ENCODE data around the gene GARIN5B.
A peak's percentile ranks its signal among the peaks of the same experiment; 100 is the strongest.
"Not testable (repeated sequence)": the region's sequence is repeated elsewhere in the genome, so short reads cannot be mapped to it uniquely, and the experiment has no call there.

Gene GARIN5B

DNA sequence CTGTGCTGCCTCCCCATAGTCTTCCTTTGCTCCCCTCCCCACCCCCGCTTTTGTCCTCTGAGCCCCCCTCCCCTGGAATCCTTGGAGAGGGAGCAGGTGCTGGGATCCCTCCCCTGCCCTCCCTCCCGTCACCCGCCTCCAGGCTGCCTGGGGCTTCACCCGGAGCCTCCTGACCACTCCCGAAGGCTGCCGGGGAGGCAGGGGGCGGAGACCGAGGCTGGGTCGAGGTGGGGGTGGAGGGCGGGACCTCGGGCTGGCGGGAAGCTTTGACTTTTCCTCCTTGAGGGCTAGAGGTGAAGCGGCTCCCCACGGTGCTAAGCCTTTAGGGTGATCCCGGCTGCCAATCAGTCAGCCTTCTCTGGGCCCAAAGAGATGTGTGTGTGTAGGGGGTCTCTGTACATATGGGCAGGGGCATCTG, 21.9 kb downstream of the GARIN5B start:
- peak overlapping the region; percentile 77 for H3K4me3 ChIP-seq (ENCODE audit: control insufficient read depth, low read depth, low read length)
- no peak for DNase-seq (ENCODE audit: low read depth)
- TF ChIP-seq, protein P1, sequence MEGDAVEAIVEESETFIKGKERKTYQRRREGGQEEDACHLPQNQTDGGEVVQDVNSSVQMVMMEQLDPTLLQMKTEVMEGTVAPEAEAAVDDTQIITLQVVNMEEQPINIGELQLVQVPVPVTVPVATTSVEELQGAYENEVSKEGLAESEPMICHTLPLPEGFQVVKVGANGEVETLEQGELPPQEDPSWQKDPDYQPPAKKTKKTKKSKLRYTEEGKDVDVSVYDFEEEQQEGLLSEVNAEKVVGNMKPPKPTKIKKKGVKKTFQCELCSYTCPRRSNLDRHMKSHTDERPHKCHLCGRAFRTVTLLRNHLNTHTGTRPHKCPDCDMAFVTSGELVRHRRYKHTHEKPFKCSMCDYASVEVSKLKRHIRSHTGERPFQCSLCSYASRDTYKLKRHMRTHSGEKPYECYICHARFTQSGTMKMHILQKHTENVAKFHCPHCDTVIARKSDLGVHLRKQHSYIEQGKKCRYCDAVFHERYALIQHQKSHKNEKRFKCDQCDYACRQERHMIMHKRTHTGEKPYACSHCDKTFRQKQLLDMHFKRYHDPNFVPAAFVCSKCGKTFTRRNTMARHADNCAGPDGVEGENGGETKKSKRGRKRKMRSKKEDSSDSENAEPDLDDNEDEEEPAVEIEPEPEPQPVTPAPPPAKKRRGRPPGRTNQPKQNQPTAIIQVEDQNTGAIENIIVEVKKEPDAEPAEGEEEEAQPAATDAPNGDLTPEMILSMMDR (IDR thresholded peaks at IDR 0.05; ENCODE audit: control insufficient read depth, insufficient read depth, low read depth, low read length, missing control alignments) = no peak

GRCh38 chr19:55340784-55341147, 22.3 kb downstream of the GARIN5B start:
- DNase-seq (ENCODE audit: low read depth) = no peak
- peak overlapping the region; percentile 77 for H3K4me3 ChIP-seq (ENCODE audit: control insufficient read depth, low read depth, low read length)
- TF ChIP-seq, protein P1 (IDR thresholded peaks at IDR 0.05; ENCODE audit: control insufficient read depth, insufficient read depth, low read depth, low read length, missing control alignments) = peak; percentile 36

DNA sequence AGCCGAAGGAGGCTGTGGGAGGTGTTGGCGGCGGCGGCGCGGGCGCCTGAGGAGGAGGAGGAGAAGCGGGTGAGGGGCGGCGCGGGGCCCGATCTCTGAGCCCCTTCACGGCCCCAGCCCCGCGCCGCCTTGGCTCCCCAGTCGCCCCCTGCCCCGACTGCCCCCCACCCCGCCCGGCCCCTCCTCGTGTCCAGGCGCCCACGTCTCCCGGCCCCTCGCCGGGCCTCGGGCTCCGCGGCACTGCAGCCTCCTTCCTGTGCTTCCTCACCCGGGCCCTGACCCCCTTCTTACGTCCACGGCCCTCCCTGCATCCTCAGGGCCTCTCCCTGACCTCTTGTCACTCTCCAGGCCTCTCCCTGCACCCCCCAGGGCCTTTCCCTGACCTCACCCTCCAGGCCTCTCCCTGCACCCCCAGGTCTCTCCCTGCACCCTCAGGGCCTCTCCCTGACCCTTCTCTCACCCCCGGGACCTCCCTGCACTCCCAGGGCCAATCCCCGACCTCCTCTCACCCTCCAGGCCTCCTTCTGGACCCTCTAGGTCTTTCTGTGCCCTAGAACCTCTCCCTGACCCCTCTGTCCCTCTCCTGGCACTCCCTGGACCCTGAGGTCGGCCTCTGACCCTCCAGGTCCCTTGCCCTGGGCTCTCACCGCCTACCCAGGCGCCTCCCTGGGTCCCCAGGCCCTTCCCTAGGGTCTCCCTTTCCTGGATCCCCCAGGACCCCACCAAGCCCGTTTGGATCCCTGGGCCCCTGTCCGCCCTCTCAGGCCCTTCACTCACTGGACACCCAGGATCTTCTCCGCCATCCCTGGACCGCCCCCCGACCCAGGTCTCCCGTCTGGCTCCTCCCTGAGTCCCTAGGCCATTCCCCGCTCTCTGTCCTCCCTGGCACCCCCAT, 22.9 kb downstream of the GARIN5B start:
- no peak for DNase-seq (ENCODE audit: low read depth)
- peak overlapping the region; percentile 77 for H3K4me3 ChIP-seq (ENCODE audit: control insufficient read depth, low read depth, low read length)
- TF ChIP-seq, protein P1 (IDR thresholded peaks at IDR 0.05; ENCODE audit: control insufficient read depth, insufficient read depth, low read depth, low read length, missing control alignments) = no peak

DNA sequence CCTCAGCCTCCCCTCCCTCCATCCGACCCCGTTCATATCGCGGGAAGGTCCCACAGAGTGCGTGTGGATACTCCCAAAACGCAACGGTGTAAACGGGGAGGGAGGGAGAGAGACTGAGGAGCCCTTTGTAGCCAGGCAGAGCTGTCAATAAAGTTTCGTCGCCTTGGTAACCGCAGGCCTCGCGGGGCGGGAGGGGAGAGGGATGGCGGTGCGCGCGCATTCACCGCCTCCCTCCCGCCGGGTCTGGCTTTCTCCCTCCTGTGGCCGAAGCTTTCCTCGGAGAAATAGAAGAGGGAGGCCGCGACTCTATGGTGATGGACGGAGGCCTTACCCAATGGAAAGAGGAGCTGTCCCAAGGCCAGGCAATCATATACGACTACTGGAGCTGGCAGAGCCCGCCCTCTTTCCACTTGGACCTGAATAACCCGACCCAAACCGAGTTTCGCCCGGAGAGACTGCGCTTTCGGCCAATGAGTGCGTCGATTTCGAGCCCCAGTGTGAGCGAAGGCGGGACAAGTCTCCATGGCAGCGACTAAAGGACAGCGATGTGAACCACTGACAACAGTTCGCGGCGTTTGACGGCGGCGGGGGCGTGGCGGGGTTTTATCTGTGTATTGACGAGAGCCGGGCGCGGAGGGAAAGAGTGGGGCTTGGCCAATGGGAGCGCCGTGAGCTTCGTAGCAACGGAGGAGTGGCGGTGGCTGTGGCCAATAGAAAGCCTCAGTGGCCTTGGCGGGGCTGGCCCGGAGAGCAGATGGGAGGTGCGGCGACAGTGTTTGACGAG, 23.8 kb downstream of the GARIN5B start, which contains the start of gene KMT5C:
TSS of gene KMT5C (plus strand) at position 772 of the 784 bp plus-strand sequence. CDS start 2,061 bp downstream, outside the sequence.
- TF ChIP-seq, protein P1 (IDR thresholded peaks at IDR 0.05; ENCODE audit: control insufficient read depth, insufficient read depth, low read depth, low read length, missing control alignments) = peak; percentile 39
- peak; percentile 100 for DNase-seq (ENCODE audit: low read depth)

GRCh38 chr19:55336101-55336500, 27.0 kb downstream of the GARIN5B start:
- TF ChIP-seq, protein P1 (IDR thresholded peaks at IDR 0.05; ENCODE audit: control insufficient read depth, insufficient read depth, low read depth, low read length, missing control alignments) = no peak
- no peak overlapping the region for H3K4me3 ChIP-seq (ENCODE audit: control insufficient read depth, low read depth, low read length)
- DNase-seq (ENCODE audit: low read depth) = peak; percentile 39

More for the DNA sequence above, 23.8 kb downstream of the GARIN5B start, which contains the start of gene KMT5C:
- peak within 1 kb of the TSS; percentile 77 for H3K4me3 ChIP-seq (ENCODE audit: control insufficient read depth, low read depth, low read length)

GRCh38 chr19:55333870-55334269, 29.2 kb downstream of the GARIN5B start:
- DNase-seq (ENCODE audit: low read depth) = no peak
- TF ChIP-seq, protein P1 (IDR thresholded peaks at IDR 0.05; ENCODE audit: control insufficient read depth, insufficient read depth, low read depth, low read length, missing control alignments) = no peak
- H3K4me3 ChIP-seq (ENCODE audit: control insufficient read depth, low read depth, low read length) = no peak overlapping the region

DNA sequence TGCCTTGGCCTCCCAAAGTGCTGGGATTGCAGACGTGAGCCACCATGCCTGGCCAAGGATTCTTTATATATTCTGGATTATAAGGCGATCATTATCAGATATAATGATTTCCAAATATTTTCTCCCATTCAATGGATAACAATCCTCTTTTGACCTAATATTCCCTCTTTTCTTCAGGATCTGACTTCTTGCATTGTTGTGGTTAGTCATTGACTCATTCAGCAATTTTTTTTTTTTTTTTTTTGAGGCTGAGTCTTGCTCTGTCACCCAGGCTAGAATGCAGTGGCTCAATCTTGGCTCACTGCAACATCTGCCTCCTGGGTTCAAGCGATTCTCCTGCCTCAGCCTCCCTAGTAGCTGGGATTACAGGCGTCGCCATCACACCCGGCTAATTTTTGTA, 33.3 kb downstream of the GARIN5B start:
- not testable (repeated sequence) for H3K4me3 ChIP-seq (ENCODE audit: control insufficient read depth, low read depth, low read length); DNase-seq (ENCODE audit: low read depth)

DNA sequence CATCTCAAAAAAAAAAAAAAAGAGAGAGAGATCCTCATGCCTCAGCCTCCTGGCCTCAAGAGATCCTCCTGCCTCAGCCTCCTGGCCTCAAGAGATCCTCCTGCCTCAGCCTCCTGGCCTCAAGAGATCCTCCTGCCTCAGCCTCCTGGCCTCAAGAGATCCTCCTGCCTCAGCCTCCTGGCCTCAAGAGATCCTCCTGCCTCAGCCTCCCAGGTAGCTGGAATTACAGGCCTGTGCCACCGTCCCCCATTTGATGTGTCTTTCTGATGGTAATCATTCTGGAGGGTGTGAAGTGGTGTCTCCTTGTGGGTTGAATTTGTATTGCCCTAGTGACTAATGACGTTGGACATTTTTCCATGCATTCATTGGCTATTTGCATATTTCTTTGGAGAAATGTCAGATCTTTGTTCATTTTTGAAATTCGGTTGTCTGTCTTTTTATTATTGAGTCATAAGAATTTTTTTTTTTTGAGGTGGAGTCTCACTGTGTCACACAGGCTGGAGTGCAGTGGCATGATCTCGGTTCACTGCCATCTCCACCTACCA, 34.2 kb downstream of the GARIN5B start:
- DNase-seq (ENCODE audit: low read depth); H3K4me3 ChIP-seq (ENCODE audit: control insufficient read depth, low read depth, low read length): not testable (repeated sequence)
